Activated CD4-positive, alpha-beta T cell treated with anti-CD3 and anti-CD28 coated beads, Interleukin-2, amount 50 U/mL, for 16 hours (primary cell): ENCODE results near the gene SHANK1.

ENCODE experiments used
- DNase-seq: peaks from one replicate; pipeline ENCODE4 v3.0.0-alpha.2; 2020

The SHANK1 gene

GRCh38 chr19:50657712-50658440, 61.7 kb downstream of the SHANK1 start:
- peak; percentile 94 for DNase-seq

GRCh38 chr19:50657222-50657669, 62.4 kb downstream of the SHANK1 start:
- peak; percentile 17 for DNase-seq

GRCh38 chr19:50654882-50655281, 64.7 kb downstream of the SHANK1 start:
- no peak for DNase-seq

GRCh38 chr19:50652722-50653121, 66.9 kb downstream of the SHANK1 start:
- no peak for DNase-seq

- no peak for DNase-seq
Measured at GRCh38 chr19:50651174-50651573, 68.4 kb downstream of the SHANK1 start.

GRCh38 chr19:50649433-50650391, 69.9 kb downstream of the SHANK1 start, which contains the start of gene C19orf81:
Gene C19orf81 (plus strand): TSS chr19:50649445. CDS start chr19:50649445, 0 bp downstream.
- DNase-seq: peak; percentile 15

- no peak for DNase-seq
Measured at GRCh38 chr19:50648659-50649058, 70.9 kb downstream of the SHANK1 start.

GRCh38 chr19:50647879-50648615, 71.6 kb downstream of the SHANK1 start:
- DNase-seq: no peak

GRCh38 chr19:50646074-50646807, 73.4 kb downstream of the SHANK1 start:
- DNase-seq: no peak

GRCh38 chr19:50645107-50645506, 74.5 kb downstream of the SHANK1 start:
- DNase-seq: no peak

GRCh38 chr19:50644315-50644915, 75.2 kb downstream of the SHANK1 start:
- DNase-seq: no peak

GRCh38 chr19:50640368-50640767, 79.2 kb downstream of the SHANK1 start:
- DNase-seq: no peak

GRCh38 chr19:50639121-50640112, 80.2 kb downstream of the SHANK1 start, which contains the start of gene SYT3:
Gene SYT3 (minus strand): TSS chr19:50639881. CDS start chr19:50637411, 2,470 bp downstream.
- DNase-seq: peak; percentile 27

GRCh38 chr19:50638600-50638999, 81.0 kb downstream of the SHANK1 start:
- no peak for DNase-seq

GRCh38 chr19:50636317-50637085, 83.1 kb downstream of the SHANK1 start:
- no peak for DNase-seq

GRCh38 chr19:50633973-50634372, 85.6 kb downstream of the SHANK1 start:
- no peak for DNase-seq

- DNase-seq: no peak
Measured at GRCh38 chr19:50633359-50633758, 86.2 kb downstream of the SHANK1 start.

GRCh38 chr19:50632151-50632835, 87.3 kb downstream of the SHANK1 start:
- no peak for DNase-seq

- DNase-seq: no peak
Measured at GRCh38 chr19:50629801-50630200, 89.8 kb downstream of the SHANK1 start.
